Gastrocnemius medialis (tissue), 4 donors: ENCODE data around the gene FBXL7.

Experiments used
- CTCF ChIP-seq, 5 experiments: fragments of 450-650 bp in 3 of 5; fragments of 200-600 bp in 2 of 5; sonication (generic) in 2 of 5; IDR thresholded peaks in 4 of 5; conservative IDR thresholded peaks in 1 of 5; 1 replicate in 4 of 5; 2 replicates in 1 of 5; pipeline ENCODE4 v1.5.1; 2016 to 2019; ENCODE audit warnings: antibody characterized with exemption in 5 of 5, mild to moderate bottlenecking in 3 of 5, moderate library complexity in 3 of 5
- POLR2A ChIP-seq, 2 donors: fragments of 450-650 bp; IDR thresholded peaks; one replicate each; pipeline ENCODE4 v1.6.1; 2017; ENCODE audit warnings: antibody characterized with exemption in 2 of 2, mild to moderate bottlenecking in 2 of 2, moderate library complexity in 2 of 2

GRCh38 chr5:15637345-15637744 lies 137.4 kb downstream of the FBXL7 start:
- TF ChIP-seq CTCF (IDR thresholded peaks at IDR 0.05 in 4 of 5, conservative IDR thresholded peaks at IDR 0.05 in 1 of 5) (no peak), POLR2A (IDR thresholded peaks at IDR 0.05) (no peak)
